Psoas muscle (tissue), 8 donors: Measurements from ENCODE around the gene YIPF4. TPM values are rescaled to one million over a fixed set of nuclear protein-coding genes. Genes with fewer than 3 reads are reported as not detected.
"Not testable (repeated sequence)": the region's sequence is repeated elsewhere in the genome, so short reads cannot be mapped to it uniquely, and the experiment has no call there.

Source experiments
- ATAC-seq, 4 donors: fragments of 200-7000 bp; cut with Tn5 transposase; one replicate each; pipeline ENCODE4 v1.9.1; 2020; ENCODE audit warnings: moderate library complexity in 3 of 4, mild to moderate bottlenecking in 2 of 4
- DNase-seq, 2 donors: peaks; one replicate each; pipeline ENCODE4 v3.0.0-alpha.2; 2020
- H3K27ac ChIP-seq: fragments of 200-600 bp; one replicate; pipeline ENCODE4 v1.8.0; 2022
- H3K27me3 ChIP-seq, 3 donors: fragments of 200-600 bp in 1 of 3; one replicate each; pipeline versions ENCODE4 v1.6.1 to v1.8.0; 2013 to 2022; ENCODE audit warnings: low read length in 2 of 3, mild to moderate bottlenecking in 2 of 3, moderate library complexity in 1 of 3; ENCODE audit not compliant: insufficient read depth in 3 of 3
- H3K36me3 ChIP-seq, 2 donors: fragments of 200-600 bp in 1 of 2; one replicate each; pipeline versions ENCODE4 v1.6.1 to v1.8.0; 2013 to 2022; ENCODE audit warnings: low read depth in 1 of 2, mild to moderate bottlenecking in 1 of 2, moderate library complexity in 1 of 2; ENCODE audit not compliant: insufficient read depth in 1 of 2
- H3K4me1 ChIP-seq: fragments of 200-600 bp; one replicate; pipeline ENCODE4 v1.8.0; 2022
- H3K4me3 ChIP-seq: fragments of 200-600 bp; one replicate; pipeline ENCODE4 v1.8.0; 2022; ENCODE audit warnings: mild to moderate bottlenecking
- H3K9me3 ChIP-seq: fragments of 200-600 bp; one replicate; pipeline ENCODE4 v1.8.0; 2022
- CTCF ChIP-seq: fragments of 200-600 bp; IDR thresholded peaks from one replicate; pipeline ENCODE4 v1.8.0; 2022; ENCODE audit warnings: antibody characterized with exemption
- WGBS, 3 donors: extraction: QIAGEN DNeasy Blood & Tissue Kit; methylation state at CpG; one replicate each; pipeline versions ENCODE4 v1.1.6 to v1.1.7; 2013; 5-methylcytosine and 5-hydroxymethylcytosine counted together
- intact Hi-C, 2 donors: fragments of 100-400 bp; cut with DNase I; formaldehyde crosslinking; loops; one replicate each; pipeline versions ENCODE4 v1.11.0 to v1.14.2; 2022
- polyA plus RNA-seq, 3 donors: library from polyadenylated mRNA; stranded (reverse); fragments of 200-250 nt; gene quantifications; one replicate each; pipeline ENCODE4 v1.2.3, GENCODE V29; 2013
- total RNA-seq, 4 donors: library from RNA; stranded (reverse); fragmentation: NEBNext Ultra II Directional in 2 of 4; extraction: Animal tissue kit (Norgen Biotek cat#: 25700) in 2 of 4; gene quantifications; one replicate each; pipeline versions ENCODE4 v1.2.1 to v1.2.4, GENCODE V29; 2021 to 2023
- donor health status: healthy with polysubstance abuse.
- donor health status: DM: no; HTN: no; CAD: no; lungs with moderate emphysema.
- donor health status: Bipolar disorder and iron deficiency.
- donor health status: healthy.
- donor health status: DM: yes; HTN: yes; CAD: no.
- donor health status: DM: no; HTN: no; CAD: no.
- donor health status: DM: no; HTN: no; CAD: no.
- donor health status: DM: yes; HTN: yes; CAD: no.

The YIPF4 gene
- total and polyA plus RNA-seq, 7 donors: 17.9 to 62.0 (median 40.2) TPM

DNA sequence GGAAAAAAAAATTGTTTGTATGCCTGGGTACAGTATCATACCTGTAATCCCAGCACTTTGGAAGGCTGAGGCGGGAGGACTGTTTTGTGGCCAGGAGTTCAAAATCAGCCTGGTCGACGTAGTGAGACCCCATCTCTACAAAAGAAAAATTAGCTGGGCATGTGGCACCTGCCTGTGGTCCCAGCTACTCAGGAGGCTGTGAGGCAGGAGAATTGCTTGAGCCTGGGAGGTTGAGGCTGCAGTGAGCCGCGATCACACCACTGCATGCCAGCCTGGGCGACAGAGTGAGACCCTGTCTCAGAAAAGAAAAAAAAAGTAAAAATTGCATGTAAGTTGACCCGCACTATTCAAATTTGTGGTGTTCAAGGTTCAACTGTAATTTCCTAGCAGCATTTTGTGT is 32.9 kb downstream of the YIPF4 start:
- Histone ChIP-seq H3K4me3 (no peak overlapping the region), H3K4me1 (no peaks in the 10 kb centered on the region), H3K36me3 (peaks cover 0 to 68% of the 10 kb centered on the region in 2 donors), H3K9me3 (no peaks in the 10 kb centered on the region), H3K27me3 (no peaks in the 10 kb centered on the region), H3K27ac (no peak overlapping the region)
- 97 to 98% (median 97%) methylated on average over 7 of the region's 7 CpGs for WGBS, 3 donors
- no peak for TF ChIP-seq CTCF
- ATAC-seq (no peak), DNase-seq (no peak)
- intact Hi-C loops: no loop called here

DNA sequence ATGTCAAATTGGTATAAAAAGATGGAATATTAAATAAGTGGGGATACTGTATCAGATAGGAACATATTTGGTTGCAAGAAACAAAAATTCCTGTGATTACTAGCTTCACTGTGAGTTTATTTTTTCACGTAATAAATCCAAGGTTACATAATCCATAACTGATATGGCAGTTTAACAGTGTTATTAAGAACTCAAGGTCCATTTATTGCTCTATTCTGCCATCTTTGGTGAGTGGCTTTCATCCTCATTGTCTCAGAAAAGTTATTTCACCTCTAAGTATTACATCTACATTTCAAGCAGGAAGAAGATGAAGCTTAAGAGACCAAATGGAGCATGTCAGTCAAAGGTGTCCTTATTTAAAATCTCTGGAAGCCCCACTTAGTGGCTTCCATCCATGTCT is 37.2 kb downstream of the YIPF4 start:
- no peak for DNase-seq
- no peak for TF ChIP-seq CTCF
- 89 to 100% (median 97%) methylated on average over 1 of the region's 1 CpG for WGBS, 3 donors
- Histone ChIP-seq H3K27me3 (no peaks in the 10 kb centered on the region), H3K27ac (no peak overlapping the region), H3K4me3 (no peak overlapping the region), H3K9me3 (no peaks in the 10 kb centered on the region), H3K36me3 (peaks cover 0 to 33% of the 10 kb centered on the region in 2 donors), H3K4me1 (no peaks in the 10 kb centered on the region)
- intact Hi-C loops: no loop called here
- ATAC-seq: no peak

GRCh38 chr2:32328679-32329078 is 51.0 kb downstream of the YIPF4 start:
- ATAC-seq, H3K4me1 ChIP-seq, H3K4me3 ChIP-seq, H3K27ac ChIP-seq, intact Hi-C loops, H3K36me3 ChIP-seq, H3K27me3 ChIP-seq, DNase-seq, H3K9me3 ChIP-seq: not testable (repeated sequence)
- 80 to 92% (median 91%) methylated on average over 1 of the region's 1 CpG for WGBS, 3 donors

DNA sequence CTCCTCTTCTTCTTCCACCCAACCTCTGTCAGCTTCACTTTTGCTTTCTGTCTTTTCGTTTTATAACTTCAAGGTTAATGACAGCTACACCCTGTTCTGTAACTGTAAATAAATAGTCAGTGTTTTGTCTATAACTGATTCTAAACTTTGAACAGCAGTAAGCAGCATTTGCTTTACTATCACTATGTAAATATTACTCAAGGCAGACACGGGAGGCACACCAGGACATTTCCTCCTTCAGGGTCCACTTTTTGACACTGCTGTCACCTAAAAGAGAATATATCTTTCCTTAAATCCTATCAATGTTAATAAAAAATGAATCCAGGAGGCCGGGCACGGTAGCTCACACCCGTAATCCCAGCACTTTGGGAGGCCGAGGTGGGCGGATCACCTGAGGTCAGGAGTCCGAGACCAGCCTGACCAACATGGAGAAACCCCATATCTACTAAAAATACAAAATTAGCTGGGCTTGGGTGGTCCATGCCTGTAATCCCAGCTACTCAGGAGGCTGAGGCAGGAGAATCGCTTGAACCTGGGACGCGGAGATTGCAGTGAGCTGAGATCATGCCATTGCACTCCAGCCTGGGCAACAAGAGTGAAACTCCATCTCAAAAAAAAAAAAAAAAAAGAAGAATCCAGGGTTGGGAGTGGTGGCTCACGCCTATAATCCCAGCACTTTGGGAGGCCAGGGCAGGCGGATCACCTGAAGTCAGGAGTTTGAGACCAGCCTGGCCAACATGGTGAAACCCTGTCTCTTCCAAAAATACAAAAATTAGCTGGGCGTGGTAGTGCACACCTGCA is 51.7 kb downstream of the YIPF4 start:
- intact Hi-C loops, H3K27ac ChIP-seq, DNase-seq, H3K36me3 ChIP-seq, H3K9me3 ChIP-seq, H3K4me1 ChIP-seq, H3K27me3 ChIP-seq, ATAC-seq, H3K4me3 ChIP-seq: not testable (repeated sequence)
- 93 to 97% (median 94%) methylated on average over 14 of the region's 14 CpGs for WGBS, 3 donors

DNA sequence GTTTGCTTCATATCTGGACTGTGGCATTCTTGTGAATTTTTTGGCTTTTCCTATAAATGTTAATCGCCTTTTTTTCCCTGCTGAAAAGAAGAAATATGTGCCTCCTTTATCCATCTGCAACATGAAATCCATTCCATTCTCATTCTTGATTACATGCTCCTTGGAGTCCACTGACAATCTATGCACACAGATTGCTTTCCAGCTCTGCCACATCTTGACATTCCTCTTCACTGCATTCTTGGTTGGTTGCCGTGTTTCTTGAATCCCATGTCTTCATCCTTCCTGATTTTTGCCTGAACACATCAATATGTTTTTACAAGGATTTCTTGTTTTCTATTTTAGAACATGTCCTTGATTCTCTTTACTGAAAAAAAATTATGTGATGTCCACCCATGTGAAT is 52.4 kb downstream of the YIPF4 start:
- no peak overlapping the region for H3K4me3 ChIP-seq
- ATAC-seq (no peak), DNase-seq (no peak)
- intact Hi-C loops: loop anchor here in 1 of 2 donors (10.0 kb wide), 1 partner anchor 45 kb away; no protein-coding TSS in a partner anchor
- WGBS, 3 donors: 77 to 84% (median 77%) methylated on average over 2 of the region's 2 CpGs
- no peaks in the 10 kb centered on the region for H3K36me3 ChIP-seq
- no peaks in the 10 kb centered on the region for H3K4me1 ChIP-seq
- TF ChIP-seq CTCF: no peak
- no peak overlapping the region for H3K27ac ChIP-seq
- no peaks in the 10 kb centered on the region for H3K27me3 ChIP-seq
- H3K9me3 ChIP-seq: no peaks in the 10 kb centered on the region
